ENCODE measurements around the gene DLL4.
"Not testable (repeated sequence)": the region's sequence is repeated elsewhere in the genome, so short reads cannot be mapped to it uniquely, and the experiment has no call there.

The DLL4 gene

DNA sequence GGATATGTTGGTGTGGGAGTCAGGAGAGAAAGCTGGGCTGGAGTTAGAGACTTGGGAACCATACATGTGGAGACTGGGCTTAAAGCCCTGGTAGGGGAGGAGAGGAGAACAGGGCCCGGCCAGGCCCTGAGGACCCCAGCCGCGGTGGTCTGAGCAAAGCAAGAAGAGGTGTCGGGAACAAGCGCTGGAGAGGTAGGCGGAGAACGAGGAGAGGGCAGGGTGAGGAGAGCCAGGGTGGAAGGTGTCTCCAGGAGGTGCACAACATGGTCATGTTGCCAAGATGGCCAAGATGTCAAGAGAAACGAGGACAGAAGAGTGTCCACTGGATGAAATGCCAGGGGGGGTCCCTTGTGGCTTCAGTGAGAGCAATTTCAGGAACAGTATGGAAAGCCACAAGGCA lies 29.6 kb downstream of the DLL4 start:
- DNase-seq (ENCODE audit: low spot score) = no peak

DNA sequence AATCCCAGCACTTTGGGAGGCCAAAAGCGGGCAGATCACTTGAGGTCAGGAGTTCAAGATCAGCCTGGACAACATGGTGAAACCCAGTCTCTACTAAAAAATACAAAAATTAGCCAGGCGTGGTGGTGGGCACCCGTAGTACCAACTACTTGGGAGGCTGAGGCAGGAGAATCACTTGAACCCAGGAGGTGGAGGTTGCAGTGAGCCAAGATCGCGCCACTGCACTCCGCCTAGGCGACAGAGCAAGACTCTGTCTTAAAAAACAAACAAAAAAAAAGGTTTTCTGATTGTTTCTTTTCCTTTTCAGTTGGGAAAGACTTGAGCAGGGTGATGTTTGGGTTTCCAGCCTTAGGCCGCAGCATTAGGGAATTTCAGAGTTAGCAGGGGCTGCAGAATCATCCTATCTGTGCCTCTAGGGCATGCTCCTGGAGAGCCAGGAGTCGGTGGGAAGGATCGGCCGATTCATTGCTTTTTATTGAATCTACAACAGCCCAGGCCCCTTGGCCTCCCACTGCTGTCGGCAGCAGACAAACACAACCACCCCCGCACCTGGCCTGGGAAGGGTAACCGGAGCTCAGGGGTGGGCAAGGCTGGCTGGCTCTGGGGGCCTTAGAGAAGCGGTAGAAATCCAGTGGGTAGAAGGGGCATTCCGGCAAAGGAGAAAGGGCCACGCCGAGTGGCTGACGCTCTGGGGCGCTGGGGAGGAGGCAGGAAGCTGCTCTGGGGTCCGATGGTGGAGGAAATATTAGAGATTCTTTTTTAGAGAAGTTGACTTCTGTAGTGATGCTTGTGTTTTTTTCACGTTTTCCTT lies 30.4 kb downstream of the DLL4 start:
- no peak for DNase-seq (ENCODE audit: low spot score)

GRCh38 chr15:40960151-40960885 lies 31.2 kb downstream of the DLL4 start:
- DNase-seq (ENCODE audit: low spot score) = no peak

- no peak for DNase-seq (ENCODE audit: low spot score)
Measured at GRCh38 chr15:40960925-40961324, 31.8 kb downstream of the DLL4 start.

DNA sequence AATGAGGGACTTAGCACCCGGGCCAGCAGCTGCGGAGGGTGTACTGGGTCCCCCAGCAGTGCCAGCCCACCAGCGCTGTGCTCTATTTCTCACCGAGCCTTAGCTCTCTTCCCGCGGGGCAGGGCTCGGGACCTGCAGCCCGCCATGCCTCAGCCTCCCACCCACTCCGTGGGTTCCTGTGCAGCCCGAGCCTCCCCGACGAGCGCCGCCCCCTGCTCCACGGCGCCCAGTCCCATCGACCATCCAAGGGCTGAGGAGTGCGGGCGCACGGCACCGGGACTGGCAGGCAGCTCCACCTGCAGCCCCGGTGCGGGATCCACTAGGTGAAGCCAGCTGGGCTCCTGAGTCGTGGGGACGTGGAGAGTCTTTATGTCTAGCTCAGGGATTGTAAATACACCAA lies 32.6 kb downstream of the DLL4 start:
- not testable (repeated sequence) for DNase-seq (ENCODE audit: low spot score)

DNA sequence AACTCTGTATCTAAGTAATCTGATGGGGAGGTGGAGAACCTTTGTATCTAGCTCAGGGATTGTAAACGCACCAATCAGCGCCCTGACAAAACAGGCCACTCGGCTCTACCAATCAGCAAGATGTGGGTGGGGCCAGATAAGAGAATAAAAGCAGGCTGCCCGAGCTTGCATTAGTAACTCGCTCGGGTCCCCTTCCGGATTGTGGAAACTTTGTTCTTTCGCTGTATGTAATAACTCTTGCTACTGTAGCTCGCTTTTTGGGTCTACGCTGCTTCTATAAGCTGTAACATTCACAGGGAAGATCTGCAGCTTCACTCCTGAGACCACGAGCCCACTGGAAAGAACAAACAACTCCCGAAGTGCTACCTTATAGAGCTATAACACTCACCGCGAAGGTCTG lies 33.2 kb downstream of the DLL4 start:
- not testable (repeated sequence) for DNase-seq (ENCODE audit: low spot score)

DNA sequence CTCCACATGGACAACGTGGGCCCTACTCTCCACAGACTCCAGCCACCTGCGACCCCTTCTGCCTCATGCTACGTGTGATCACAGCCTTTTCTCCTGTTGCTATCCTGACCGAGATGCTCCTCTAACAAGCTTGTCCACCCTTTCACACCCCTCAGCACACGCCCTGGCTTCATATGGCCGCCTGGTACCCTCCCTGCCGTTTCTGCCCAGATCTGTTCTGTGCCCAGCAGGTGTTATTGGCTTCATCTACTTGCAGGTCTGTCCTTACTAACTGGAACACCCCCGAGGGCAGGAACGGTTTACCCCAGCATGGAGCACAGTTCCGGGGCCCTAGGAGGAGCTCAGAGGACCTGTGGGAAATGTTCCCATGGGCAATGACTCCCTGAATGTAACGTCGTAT lies 34.1 kb downstream of the DLL4 start:
- no peak for DNase-seq (ENCODE audit: low spot score)

DNA sequence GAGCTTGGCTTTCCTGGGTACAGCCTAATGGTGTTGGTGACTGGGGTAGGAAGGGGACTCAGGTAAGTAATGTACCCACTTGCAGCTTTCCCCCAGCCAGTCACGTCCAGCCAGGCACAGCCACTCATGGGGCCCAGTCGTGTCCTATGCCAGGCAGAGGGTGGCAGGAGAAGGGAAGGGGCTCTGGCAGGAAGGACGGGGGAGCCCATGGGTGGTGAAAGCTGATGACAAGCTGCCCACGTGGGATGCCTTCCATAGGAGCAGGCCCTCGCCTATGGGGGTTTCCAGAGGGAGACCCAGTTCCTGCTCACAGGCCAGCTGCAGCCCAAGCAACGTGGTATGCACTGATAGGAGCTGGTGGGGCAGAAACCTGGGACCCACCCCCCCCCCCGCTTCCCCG lies 34.9 kb downstream of the DLL4 start:
- DNase-seq (ENCODE audit: low spot score) = no peak

GRCh38 chr15:40964634-40965033 lies 35.5 kb downstream of the DLL4 start:
- no peak for DNase-seq (ENCODE audit: low spot score)

DNA sequence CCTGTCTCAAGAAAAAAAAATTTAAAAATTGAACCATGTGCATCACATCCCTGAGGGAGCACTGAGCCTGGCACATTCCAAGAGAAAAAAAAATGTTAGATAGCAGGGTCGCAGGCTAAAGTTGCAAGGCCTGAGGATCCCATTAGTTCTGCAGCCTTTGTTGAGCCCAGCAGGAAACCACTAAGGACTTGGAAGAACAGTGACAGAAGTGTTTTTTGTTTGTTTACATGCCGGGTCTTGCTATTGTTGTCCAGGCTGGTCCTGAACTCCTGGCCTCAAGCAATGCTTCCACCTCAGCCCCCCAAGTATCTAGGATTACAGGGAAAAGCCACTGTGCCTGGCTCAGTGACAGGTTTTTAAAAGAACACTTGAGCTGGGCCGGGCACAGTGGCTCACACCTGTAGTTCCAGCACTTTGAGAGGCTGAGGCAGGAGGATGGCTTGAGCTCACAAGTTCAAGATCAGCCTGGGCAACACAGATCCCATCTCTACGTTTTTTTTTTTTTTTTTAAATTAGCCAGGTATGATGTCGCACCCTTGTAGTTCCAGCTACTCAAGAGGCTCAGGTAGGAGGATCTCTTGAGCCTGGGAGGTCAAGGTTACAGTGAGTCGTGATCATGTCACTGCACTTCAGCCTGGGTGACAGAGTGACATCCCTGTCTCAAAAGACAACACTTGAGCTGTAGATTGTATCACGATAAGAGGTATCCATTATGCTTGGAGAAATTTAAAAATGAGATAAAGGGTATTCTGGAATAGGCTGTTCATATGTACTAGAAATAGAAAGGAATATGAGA lies 39.3 kb downstream of the DLL4 start:
- no peak for DNase-seq (ENCODE audit: low spot score)

DNA sequence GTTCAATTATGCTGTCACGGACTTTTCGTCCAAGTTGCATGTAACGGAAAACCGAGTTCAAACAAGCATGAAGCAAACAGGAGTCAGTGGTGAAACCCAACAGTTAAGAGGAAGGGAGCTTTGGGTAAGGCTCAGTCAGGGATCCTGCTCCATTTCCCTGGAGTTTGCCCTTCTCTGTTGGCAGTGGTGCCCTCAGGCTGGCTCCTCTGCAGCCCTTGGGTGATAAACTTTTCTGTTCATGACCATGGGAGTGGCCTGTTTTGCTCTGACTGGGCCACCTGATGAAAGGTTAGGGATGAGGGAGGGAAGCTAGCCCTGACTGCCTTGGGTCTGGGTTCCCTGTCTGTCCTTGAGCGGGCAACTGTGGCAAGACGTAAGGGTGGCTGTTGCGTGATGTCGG lies 40.2 kb downstream of the DLL4 start:
- no peak for DNase-seq (ENCODE audit: low spot score)

- DNase-seq (ENCODE audit: low spot score) = no peak
Measured at GRCh38 chr15:40974879-40975278, 45.7 kb downstream of the DLL4 start.

GRCh38 chr15:40976819-40977218 lies 47.7 kb downstream of the DLL4 start:
- no peak for DNase-seq (ENCODE audit: low spot score)

- DNase-seq (ENCODE audit: low spot score) = no peak
Measured at GRCh38 chr15:40978141-40978540, 49.0 kb downstream of the DLL4 start.

GRCh38 chr15:40978562-40978961 lies 49.4 kb downstream of the DLL4 start:
- DNase-seq (ENCODE audit: low spot score) = no peak

GRCh38 chr15:40981186-40981585 lies 52.0 kb downstream of the DLL4 start:
- DNase-seq (ENCODE audit: low spot score) = no peak

GRCh38 chr15:40982855-40983254 lies 53.7 kb downstream of the DLL4 start:
- no peak for DNase-seq (ENCODE audit: low spot score)

DNA sequence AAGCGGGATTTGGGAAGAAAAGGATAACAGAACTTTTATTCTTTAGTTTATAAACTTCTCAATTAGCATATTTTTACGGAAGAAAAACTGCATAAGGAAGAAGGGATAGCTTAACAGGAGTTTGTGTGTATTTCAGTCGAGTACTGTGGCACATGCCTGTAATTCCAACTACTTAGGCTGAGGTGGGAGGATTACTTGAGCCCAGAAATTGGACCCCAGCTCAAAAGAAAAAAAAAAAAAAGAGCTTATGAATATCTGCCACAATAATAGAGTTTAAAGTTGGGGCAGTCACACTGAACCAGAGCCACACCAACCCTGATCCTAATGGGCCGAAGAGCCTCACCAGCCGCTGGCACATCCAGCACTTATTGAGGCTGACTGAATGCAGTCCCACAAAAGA lies 55.3 kb downstream of the DLL4 start:
- no peak for DNase-seq (ENCODE audit: low spot score)

DNA sequence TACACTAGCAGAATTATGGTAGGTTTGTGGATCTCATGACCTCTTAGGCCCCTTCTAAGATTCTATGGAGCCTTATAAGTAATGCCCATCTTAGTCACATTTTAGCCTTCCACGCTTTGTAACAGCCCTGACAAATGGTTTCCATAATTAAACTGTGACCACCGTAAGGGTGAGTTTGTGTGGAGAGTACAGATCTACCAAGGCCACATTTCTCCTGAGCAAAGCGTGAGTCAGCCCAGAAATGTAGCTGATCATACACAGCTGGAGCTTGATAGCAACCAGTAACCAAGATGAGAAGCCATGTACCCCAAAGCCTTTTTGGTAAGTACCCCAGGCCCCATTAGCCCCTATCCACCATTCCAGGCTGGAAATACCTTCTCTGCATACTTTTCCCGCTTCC lies 55.8 kb downstream of the DLL4 start:
- DNase-seq (ENCODE audit: low spot score) = no peak

DNA sequence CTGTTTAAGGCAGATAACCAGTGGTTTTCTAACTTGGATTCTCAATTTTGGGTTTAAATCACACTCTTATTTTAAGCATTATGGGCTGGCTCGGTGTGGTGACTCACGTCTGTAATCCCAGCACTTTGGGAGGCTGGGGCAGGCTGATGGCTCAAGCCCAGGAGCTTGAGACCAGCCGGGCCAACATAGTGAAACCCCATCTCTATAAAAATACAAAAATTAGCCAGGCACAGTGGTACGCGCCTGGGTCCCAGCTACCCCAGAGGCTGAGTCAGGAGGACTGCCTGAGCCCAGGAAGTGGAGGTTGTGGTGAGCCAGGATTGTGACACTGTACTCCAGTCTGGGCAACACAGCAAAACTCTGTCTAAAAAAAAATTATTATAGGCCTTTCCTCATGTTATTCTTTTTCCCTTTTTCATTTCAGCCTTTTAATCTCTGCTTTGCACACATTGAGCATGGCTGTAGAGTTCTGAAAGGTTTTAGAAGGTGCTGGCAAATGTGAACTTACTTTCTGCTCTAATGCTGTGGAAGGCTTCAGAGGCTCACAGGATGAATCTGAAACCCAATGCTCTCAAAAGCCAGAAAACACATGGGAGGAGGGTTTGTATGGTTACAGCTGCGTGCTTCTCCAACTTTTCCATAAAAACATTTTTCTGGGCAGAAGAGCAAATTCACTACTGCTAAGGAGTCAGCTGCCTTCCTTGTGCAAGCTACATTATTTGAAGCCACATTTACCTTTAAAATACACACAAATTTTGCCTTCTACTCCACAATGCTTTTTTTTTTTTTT lies 56.6 kb downstream of the DLL4 start:
- DNase-seq (ENCODE audit: low spot score) = no peak

DNA sequence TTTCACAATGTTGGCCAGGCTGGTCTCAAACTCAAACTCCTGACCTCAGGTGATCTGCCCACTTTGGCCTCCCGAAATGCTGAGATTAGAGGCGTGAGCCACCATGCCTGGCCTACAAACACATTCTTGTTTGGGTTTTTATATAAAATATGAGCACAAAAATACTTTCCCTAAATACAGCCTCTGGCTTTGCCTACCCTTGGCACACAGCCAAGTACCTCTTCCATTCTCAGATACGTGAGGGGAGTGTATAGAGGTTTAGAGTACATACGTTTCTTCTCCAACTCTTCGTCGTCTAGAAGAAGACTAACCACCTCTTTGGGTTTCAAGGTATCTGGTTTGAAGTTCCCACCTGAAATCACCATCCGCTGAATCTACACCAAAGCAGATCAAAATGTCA lies 57.7 kb downstream of the DLL4 start:
- DNase-seq (ENCODE audit: low spot score) = no peak

- no peak for DNase-seq (ENCODE audit: low spot score)
Measured at GRCh38 chr15:40988156-40988555, 59.0 kb downstream of the DLL4 start.
